KMS-11 (cell line): ENCODE results near the gene ID1.
A peak's percentile ranks its signal among the peaks of the same experiment; 100 is the strongest.

Source experiments
- H2AFZ ChIP-seq: fragments of 200-600 bp; sonication (generic); 2 replicates; pipeline ENCODE4 v1.6.1; 2016; ENCODE audit warnings: antibody characterized with exemption, mixed run types, low read depth
- H3K27ac ChIP-seq: fragments of 200-600 bp; sonication (generic); 2 replicates; pipeline ENCODE4 v1.6.1; 2016; ENCODE audit warnings: mild to moderate bottlenecking, mixed run types
- H3K27me3 ChIP-seq: fragments of 200-600 bp; sonication (generic); 2 replicates; pipeline ENCODE4 v1.6.1; 2017; ENCODE audit warnings: mild to moderate bottlenecking, low read depth, mixed run types, moderate library complexity; ENCODE audit not compliant: insufficient read depth
- H3K36me3 ChIP-seq: fragments of 200-600 bp; sonication (generic); 2 replicates; pipeline ENCODE4 v1.6.1; 2017; ENCODE audit warnings: mild to moderate bottlenecking, mixed run types; ENCODE audit not compliant: insufficient read depth
- H3K4me1 ChIP-seq: fragments of 200-600 bp; sonication (generic); 2 replicates; pipeline ENCODE4 v1.6.1; 2016; ENCODE audit warnings: mild to moderate bottlenecking, low read depth, mixed run types; ENCODE audit not compliant: poor library complexity, severe bottlenecking
- H3K4me2 ChIP-seq: fragments of 200-600 bp; sonication (generic); 2 replicates; pipeline ENCODE4 v1.7.0; 2016; ENCODE audit warnings: mild to moderate bottlenecking, mixed run types
- H3K4me3 ChIP-seq: fragments of 200-600 bp; sonication (generic); IDR thresholded peaks from 2 replicates; pipeline ENCODE4 v1.6.1; 2017; ENCODE audit warnings: low read depth, low read length, mixed read lengths; ENCODE audit not compliant: insufficient read depth
- H3K79me2 ChIP-seq: fragments of 200-600 bp; sonication (generic); 2 replicates; pipeline ENCODE4 v1.6.1; 2016; ENCODE audit warnings: low read depth, mixed run types; ENCODE audit not compliant: insufficient read depth
- H3K9ac ChIP-seq: fragments of 200-600 bp; sonication (generic); 2 replicates; pipeline ENCODE4 v1.6.1; 2016; ENCODE audit warnings: mild to moderate bottlenecking, mixed run types
- H4K20me1 ChIP-seq: fragments of 200-600 bp; sonication (generic); 2 replicates; pipeline ENCODE4 v1.6.1; 2016; ENCODE audit warnings: mild to moderate bottlenecking, mixed run types; ENCODE audit not compliant: insufficient read depth
- CTCF ChIP-seq: fragments of 200-600 bp; sonication (generic); conservative IDR thresholded peaks from 2 replicates; pipeline ENCODE4 v1.6.1; 2017; ENCODE audit warnings: low read depth, mild to moderate bottlenecking, antibody characterized with exemption, low read length, moderate library complexity, mixed read lengths

The ID1 gene

DNA sequence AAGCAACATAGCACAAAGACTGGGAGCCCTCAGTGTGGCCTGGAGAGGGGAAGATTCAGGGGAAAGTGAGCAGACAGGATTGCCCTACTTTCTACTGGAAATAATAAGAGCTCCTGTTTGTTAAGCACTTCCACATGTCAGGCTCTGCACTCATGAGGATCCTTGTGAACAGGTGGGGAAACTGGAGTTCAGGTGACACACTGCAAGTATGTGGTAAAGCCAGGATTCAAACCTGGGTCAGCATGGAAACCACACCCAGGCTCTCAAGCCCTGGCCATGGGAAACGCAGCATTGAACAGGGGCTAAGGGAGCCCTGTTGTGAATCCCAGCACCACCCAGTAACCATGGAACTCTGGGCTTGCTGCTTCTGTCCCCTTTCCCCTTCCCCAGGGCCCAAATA is 42.8 kb upstream of the ID1 start:
- no peak overlapping the region for H3K4me3 ChIP-seq
- no peak overlapping the region for H2AFZ ChIP-seq
- no peak for TF ChIP-seq CTCF
- H3K9ac ChIP-seq: no peak overlapping the region
- no peaks in the 10 kb centered on the region for H3K36me3 ChIP-seq
- no peaks in the 10 kb centered on the region for H3K79me2 ChIP-seq
- no peaks in the 10 kb centered on the region for H3K27me3 ChIP-seq
- peak overlapping the region; percentile 80; the same call in 1 of the 2 replicates for H3K27ac ChIP-seq
- no peaks in the 10 kb centered on the region for H4K20me1 ChIP-seq
- peaks cover 99% of the 10 kb centered on the region for H3K4me1 ChIP-seq
- H3K4me2 ChIP-seq: no peak overlapping the region

- no peak overlapping the region for H2AFZ ChIP-seq
- peaks cover 100% of the 10 kb centered on the region for H3K4me1 ChIP-seq
- H4K20me1 ChIP-seq: no peaks in the 10 kb centered on the region
- H3K36me3 ChIP-seq: no peaks in the 10 kb centered on the region
- H3K79me2 ChIP-seq: no peaks in the 10 kb centered on the region
- TF ChIP-seq CTCF: no peak
- no peaks in the 10 kb centered on the region for H3K27me3 ChIP-seq
- H3K27ac ChIP-seq: peak overlapping the region; percentile 88; the same call in 1 of the 2 replicates
- H3K9ac ChIP-seq: no peak overlapping the region
- no peak overlapping the region for H3K4me3 ChIP-seq
- H3K4me2 ChIP-seq: peak overlapping the region; percentile 58; the same call in 1 of the 2 replicates
Measured at GRCh38 chr20:31564284-31564683, 40.8 kb upstream of the ID1 start.

DNA sequence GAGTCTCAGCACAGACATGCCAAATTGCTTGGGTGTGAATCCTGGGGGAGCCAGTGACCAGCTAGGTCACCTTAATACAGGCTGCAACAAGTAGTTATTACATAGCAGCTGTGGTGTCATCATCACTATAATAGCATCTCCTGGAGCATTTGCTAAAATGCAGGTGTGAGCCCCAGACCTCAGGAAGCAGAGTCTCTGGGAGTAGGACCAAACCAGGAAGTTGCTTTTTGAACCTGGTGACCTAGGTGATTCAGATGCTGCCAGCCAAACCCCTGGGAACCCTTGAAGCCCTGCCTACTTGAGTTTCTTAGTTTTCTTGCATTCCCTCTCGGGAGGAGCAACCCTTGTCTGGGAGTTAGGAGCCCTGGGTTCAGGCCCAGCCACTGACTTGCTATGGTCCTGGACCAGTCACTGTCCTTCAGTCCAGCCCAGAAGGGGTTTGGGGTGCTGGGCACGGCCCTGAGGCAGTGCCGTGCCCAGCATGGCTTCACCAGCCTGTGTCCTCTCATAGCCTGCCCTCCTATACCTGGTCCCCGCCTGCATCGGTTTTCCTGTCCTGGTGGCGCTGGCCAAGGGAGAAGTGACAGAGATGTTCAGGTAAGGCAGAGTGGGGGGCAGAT is 39.3 kb upstream of the ID1 start:
- no peak overlapping the region for H3K4me3 ChIP-seq
- no peak overlapping the region for H2AFZ ChIP-seq
- H4K20me1 ChIP-seq: no peaks in the 10 kb centered on the region
- H3K4me1 ChIP-seq: peaks cover 100% of the 10 kb centered on the region
- no peak overlapping the region for H3K9ac ChIP-seq
- no peak for TF ChIP-seq CTCF
- no peaks in the 10 kb centered on the region for H3K79me2 ChIP-seq
- H3K36me3 ChIP-seq: no peaks in the 10 kb centered on the region
- no peaks in the 10 kb centered on the region for H3K27me3 ChIP-seq
- H3K4me2 ChIP-seq: peak overlapping the region; percentile 58
- peak overlapping the region; percentile 88 for H3K27ac ChIP-seq

DNA sequence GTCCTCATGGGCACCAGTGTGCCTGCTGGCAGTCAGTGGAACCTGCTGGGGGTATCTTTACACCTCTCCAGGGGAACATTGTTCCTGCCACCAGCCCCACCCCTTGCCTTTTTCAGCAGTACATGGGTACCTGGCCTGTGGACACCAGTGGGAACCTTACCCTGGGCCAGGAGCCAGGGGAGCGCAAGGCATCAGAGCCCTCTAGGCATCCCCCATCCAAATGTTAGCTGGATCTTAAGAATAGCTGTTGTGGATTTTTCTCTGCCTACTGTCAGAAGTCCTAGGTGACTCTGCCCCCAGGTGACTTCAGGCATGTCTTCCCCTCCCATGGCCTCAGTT is 38.8 kb upstream of the ID1 start:
- Histone ChIP-seq H3K27me3 (no peaks in the 10 kb centered on the region), H3K4me2 (peak overlapping the region; percentile 58), H3K36me3 (no peaks in the 10 kb centered on the region), H3K9ac (no peak overlapping the region), H3K27ac (peak overlapping the region; percentile 88), H3K4me1 (peaks cover 100% of the 10 kb centered on the region), H3K79me2 (no peaks in the 10 kb centered on the region), H2AFZ (no peak overlapping the region), H3K4me3 (no peak overlapping the region), H4K20me1 (no peaks in the 10 kb centered on the region)
- no peak for TF ChIP-seq CTCF
